Suppressor macrophage (primary cell): Measurements from ENCODE around the gene DPEP2NB.
A peak's percentile ranks its signal among the peaks of the same experiment; 100 is the strongest.
"Not testable (repeated sequence)": the region's sequence is repeated elsewhere in the genome, so short reads cannot be mapped to it uniquely, and the experiment has no call there.

Experiments
- DNase-seq, 4 experiments: peaks; one replicate each; pipeline ENCODE4 v3.0.0-alpha.2; 2020 to 2022

The DPEP2NB gene

DNA sequence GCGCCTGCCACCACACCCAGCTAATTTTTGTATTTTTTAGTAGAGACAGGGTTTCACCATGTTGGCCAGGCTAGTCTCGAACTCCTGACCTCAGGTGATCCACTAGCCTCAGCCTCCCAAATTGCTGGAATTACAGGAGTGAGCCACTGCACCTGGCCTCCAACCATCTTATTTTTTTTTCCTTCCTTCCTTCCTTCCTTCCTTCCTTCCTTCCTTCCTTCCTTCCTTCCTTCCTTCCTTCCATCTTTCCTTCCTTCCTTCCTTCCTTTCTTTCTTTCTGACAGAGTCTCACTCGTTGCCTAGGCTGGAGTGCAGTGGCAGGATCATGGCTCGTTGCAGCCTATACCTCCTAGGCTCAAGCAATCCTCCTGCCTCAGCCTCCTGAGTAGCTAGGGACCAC lies 5.8 kb downstream of the DPEP2NB start:
- DNase-seq: not testable (repeated sequence)

GRCh38 chr16:68009157-68009735 lies 6.5 kb downstream of the DPEP2NB start:
- DNase-seq: no peak

GRCh38 chr16:68005786-68006286 lies 9.9 kb downstream of the DPEP2NB start:
- DNase-seq: peak; percentile 92 to 98 (median 96)

DNA sequence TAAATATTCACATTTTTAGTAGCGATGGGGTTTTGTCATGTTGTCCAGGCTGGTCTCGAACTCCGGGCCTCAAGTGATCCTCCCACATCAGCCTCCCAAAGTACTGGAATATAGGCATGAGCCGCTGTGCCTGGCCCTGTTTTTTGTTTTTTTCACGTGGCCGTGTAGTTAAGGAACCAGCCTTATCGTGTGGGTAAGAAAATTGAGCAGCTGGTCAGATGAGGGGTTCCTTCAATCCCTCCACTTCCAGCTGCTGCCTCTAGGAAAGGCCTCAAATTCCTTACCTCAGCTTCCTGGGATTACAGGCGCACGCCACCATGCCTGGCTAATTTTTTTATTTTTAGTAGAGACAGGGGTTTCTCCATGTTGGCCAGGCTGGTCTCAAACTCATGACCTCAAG lies 10.5 kb downstream of the DPEP2NB start:
- DNase-seq: peak; percentile 36 to 58 (median 48)

DNA sequence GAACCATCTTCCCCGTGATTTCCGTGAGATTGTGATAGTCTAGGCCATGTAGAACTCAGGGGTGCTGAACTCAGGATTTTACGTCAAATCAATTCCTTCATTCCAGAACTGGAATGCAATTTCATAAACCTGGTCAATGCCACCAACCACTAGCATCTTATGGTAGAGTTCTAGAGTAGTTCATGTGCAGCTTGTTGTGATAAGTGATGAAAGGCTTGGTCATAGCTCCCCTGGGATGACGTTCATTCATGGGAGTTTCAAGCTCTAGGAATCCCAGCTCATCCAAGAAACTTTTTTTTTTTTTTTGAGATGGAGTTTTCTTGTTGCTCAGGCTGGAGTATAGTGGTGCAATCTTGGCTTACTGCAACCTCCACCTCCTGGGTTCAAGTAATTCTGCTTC lies 12.7 kb downstream of the DPEP2NB start:
- DNase-seq: no peak

GRCh38 chr16:68000450-68000849 lies 15.3 kb downstream of the DPEP2NB start:
- DNase-seq: peak; percentile 38 to 64 (median 60)

DNA sequence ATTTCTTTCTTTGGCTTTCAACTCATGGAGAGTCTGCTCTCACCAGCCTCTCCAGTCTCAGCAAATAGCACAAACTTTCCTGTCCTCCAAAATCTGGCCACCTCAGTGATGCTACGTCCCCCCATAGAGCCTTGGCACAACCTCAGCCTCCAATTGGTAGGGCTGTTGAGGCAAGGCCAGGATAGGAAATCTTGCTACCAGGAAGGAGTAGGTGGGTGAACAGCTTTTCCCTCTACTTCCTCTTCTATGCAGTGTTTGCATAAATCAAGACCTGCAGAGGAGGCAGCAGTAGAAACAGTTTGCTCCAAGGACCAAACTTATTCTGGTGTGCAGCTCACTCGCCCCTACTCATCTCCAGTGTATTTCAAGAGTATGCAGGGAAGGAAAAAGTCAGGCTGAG lies 15.7 kb downstream of the DPEP2NB start:
- DNase-seq: peak; percentile 45 to 83 (median 78)

DNA sequence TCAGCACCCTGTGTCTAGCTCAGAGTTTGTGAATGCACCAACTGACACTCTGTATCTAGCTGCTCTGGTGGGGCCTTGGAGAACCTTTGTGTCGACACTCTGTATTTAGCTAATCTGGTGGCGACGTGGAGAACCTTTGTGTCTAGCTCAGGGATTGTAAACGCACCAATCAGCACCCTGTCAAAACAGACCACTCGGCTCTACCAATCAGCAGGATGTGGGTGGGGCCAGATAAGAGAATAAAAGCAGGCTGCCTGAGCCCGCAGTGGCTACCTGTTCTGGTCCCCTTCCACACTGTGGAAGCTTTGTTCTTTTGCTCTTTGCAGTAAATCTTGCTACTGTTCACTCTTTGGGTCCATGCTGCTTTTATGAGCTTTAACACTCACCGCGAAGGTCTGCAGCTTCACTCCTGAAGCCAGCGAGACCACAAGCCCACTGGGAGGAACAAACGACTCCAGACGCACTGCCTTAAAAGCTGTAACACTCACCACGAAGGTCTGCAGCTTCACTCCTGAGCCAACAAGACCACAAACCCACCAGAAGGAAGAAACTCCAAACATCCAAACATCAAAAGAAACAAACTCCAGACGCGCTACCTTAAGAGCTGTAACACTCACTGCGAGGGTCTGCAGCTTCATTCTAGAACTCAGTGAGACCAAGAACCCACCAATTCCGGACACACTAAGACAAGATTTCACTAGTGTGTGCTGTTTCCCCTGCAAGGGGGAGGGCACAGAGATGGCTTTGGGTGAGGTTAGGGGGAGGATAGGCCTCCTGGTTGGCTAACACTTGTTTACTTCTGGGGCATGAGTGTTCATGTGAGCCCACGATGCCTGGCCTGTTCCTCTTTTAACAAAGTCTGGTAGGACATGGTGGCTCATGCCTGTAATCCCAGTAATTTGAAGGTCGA lies 16.7 kb downstream of the DPEP2NB start, which contains the start of gene DPEP2:
DPEP2 (minus strand) TSS at position 706 of the 910 bp plus-strand sequence. CDS start 6,272 bp downstream, outside the sequence.
- DNase-seq: peak; percentile 83 to 93 (median 91)

DNA sequence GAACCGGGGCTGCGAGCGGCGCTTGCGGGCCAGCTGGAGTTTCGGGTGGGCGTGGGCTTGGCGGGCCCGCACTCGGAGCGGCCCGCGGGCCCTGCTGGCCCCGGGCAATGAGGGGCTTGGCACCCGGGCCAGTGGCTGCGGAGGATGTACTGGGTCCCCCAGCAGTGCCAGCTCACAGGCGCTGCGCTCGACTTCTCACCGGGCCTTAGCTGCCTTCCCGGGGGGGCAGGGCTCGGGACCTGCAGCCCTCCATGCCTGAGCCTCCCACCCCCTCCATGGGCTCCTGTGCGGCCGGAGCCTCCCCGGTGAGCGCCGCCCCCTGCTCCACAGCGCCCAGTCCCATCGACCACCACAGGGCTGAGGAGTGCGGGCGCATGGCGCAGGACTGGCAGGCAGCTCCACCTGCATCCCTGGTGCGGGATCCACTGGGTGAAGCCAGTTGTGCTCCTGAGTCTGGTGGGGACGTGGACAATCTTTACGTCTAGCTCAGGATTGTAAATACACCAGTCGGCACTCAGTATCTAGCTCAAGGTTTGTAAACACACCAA lies 17.4 kb downstream of the DPEP2NB start:
- DNase-seq: not testable (repeated sequence)

- DNase-seq: no peak
These were observed 19.0 kb downstream of the DPEP2NB start for GRCh38 chr16:67996666-67997065.

DNA sequence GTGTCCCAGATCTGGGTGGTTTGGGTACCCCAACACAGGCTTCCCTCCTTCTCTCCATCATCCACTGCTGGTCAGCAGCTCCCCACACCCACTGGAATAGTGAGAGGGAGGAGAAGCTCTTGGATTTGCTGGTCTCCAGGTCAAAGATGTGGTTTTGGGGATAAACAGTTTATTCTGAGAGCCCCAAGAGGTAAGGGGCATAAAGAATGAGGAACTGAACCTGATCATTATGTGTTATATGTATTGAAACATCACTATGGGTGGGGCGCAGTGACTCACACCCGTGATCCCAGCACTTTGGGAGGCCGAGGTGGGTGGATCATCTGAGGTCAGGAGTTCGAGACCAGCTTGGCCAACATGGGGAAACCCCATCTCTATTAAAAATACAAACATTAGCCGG lies 20.3 kb downstream of the DPEP2NB start:
- peak; percentile 31 to 68 (median 53) for DNase-seq

DNA sequence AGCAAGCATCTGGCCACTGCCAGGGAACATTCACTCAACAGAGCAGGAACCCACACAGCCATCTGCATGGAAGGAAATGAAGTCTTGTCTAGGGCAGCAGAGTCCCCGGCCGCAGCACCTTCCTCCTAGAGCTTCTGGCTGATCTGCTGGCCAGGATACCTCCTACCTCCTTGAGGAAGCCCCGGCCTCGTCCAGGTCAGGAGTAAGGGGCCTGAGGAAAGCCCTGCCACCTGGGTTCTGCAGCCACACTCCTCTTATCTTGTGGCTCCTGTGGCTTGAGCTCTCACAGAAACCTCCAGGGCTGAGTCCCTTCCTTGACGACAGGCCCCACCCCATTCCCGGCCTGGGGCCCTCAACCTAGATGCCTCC lies 21.7 kb downstream of the DPEP2NB start:
- not testable (repeated sequence) for DNase-seq

GRCh38 chr16:67993207-67994039 lies 22.3 kb downstream of the DPEP2NB start:
- DNase-seq: peak; percentile 87 to 95 (median 92)

- DNase-seq: no peak
These were observed 23.0 kb downstream of the DPEP2NB start for GRCh38 chr16:67992661-67993206.

- DNase-seq: no peak
These were observed 25.7 kb downstream of the DPEP2NB start for GRCh38 chr16:67990018-67990386.

- no peak for DNase-seq
These were observed 26.2 kb downstream of the DPEP2NB start for GRCh38 chr16:67989322-67990017.

- no peak for DNase-seq
These were observed 27.0 kb downstream of the DPEP2NB start for GRCh38 chr16:67988675-67989074.

GRCh38 chr16:67987460-67988160 lies 28.1 kb downstream of the DPEP2NB start:
- no peak for DNase-seq

- DNase-seq: no peak
These were observed 28.8 kb downstream of the DPEP2NB start for GRCh38 chr16:67986949-67987348.

DNA sequence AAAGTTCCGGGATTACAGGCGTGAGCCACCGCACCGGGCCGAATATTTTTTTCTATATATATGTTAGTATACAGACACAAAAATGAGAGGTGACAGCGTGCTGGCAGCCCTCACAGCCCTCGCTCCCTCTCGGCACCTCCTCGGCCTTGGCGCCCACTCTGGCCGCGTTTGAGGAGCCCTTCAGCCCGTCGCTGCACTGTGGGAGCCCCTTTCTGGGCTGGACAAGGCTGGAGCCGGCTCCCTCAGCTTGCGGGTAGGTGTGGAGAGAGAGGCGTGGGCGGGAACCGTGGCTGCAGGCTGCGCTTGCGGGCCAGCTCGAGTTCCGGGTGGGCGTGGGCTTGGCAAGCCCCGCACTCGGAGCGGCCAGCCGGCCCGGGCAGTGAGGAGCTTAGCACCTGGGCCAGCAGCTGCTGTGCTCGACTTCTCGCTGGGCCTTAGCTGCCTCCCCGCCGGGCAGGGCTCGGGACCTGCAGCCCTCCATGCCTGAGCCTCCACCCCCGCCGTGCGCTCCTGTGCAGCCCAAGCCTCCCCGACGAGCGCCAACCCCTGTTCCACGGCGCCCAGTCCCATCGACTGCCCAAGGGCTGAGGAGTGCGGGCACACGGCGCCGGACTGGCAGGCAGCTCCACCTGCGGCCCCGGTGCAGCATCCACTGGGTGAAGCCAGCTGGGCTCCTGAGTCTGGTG lies 33.6 kb downstream of the DPEP2NB start:
- DNase-seq: no peak
